ENCODE results near the gene TMEM272.

DNA sequence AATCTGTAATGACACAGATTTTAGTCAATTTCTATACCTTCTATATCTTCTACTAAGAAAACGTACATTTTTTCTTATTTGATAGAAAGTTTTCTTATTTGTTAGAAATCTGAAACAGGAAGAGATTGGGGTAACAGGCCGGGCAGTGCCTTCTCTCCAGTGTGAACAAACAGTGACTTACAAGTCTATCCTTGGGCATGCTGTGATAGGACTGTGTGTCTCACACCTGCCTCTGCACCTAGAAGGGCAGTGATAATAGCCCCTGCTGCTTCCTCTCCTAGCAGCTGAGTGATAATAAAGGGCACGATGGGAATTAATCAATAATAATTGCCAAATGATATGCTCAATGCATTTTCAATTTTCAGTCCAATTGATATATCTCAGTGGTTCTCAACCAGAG, 1.4 kb downstream of the TMEM272 start:
- no peak for TF ChIP-seq FOXA1 (IDR thresholded peaks at IDR 0.05)
- no peak for TF ChIP-seq SUZ12 (IDR thresholded peaks at IDR 0.05)
- TF ChIP-seq TARDBP (IDR thresholded peaks at IDR 0.05) = no peak
- no peak for TF ChIP-seq HDGF (IDR thresholded peaks at IDR 0.05; ENCODE audit: borderline replicate concordance)
- TF ChIP-seq LEF1 (IDR thresholded peaks at IDR 0.05; ENCODE audit: borderline replicate concordance) = no peak
- no peak for TF ChIP-seq ELF4 (IDR thresholded peaks at IDR 0.05)
- TF ChIP-seq, protein P1, sequence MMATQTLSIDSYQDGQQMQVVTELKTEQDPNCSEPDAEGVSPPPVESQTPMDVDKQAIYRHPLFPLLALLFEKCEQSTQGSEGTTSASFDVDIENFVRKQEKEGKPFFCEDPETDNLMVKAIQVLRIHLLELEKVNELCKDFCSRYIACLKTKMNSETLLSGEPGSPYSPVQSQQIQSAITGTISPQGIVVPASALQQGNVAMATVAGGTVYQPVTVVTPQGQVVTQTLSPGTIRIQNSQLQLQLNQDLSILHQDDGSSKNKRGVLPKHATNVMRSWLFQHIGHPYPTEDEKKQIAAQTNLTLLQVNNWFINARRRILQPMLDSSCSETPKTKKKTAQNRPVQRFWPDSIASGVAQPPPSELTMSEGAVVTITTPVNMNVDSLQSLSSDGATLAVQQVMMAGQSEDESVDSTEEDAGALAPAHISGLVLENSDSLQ (IDR thresholded peaks at IDR 0.05) = no peak
- no peak for TF ChIP-seq SP1 (IDR thresholded peaks at IDR 0.05)
- no peak for TF ChIP-seq FOXM1 (IDR thresholded peaks at IDR 0.05; ENCODE audit: borderline replicate concordance)
- no peak for TF ChIP-seq CTBP1 (IDR thresholded peaks at IDR 0.05; ENCODE audit: borderline replicate concordance)
- TF ChIP-seq BHLHE40 (IDR thresholded peaks at IDR 0.05; ENCODE audit: borderline replicate concordance) = no peak
- no peak for TF ChIP-seq ARNT (IDR thresholded peaks at IDR 0.05)
- TF ChIP-seq NFRKB (IDR thresholded peaks at IDR 0.05) = no peak

Measured in HEK293T (cell line).